Measurements from ENCODE around the gene MAP3K9.

DNA sequence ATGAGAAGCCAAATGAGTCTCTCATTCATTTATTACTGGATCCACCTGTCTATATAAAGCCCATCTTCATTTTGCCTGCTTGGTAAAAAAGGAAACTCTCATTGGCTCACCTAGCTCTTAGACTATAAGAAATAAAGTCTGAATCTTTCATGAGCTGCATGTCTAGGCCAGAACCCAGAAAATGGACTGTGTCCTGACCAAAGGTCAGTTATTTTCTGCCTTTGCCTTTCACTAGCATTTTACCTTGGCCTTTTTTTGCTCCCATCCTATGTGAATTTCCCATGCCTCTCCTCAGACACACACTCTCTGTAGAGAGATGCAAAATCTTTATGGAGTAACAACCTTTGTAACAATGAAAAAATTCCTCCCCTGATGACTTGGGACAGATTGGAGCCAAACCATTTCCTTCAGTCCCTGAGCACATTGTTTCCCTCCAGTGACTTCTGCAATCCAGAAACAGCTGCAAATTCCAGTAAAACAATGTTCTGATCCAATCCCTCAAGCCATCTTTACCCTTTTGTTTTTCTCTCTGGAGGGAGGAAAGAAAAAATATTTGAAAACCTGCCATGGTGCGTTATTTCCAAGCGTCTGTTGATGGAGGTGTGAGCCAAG lies 33.6 kb upstream of the MAP3K9 start:
- TF ChIP-seq POLR2AphosphoS5 (IDR thresholded peaks at IDR 0.05; ENCODE audit: low read depth) = no peak
- TF ChIP-seq, protein P1, sequence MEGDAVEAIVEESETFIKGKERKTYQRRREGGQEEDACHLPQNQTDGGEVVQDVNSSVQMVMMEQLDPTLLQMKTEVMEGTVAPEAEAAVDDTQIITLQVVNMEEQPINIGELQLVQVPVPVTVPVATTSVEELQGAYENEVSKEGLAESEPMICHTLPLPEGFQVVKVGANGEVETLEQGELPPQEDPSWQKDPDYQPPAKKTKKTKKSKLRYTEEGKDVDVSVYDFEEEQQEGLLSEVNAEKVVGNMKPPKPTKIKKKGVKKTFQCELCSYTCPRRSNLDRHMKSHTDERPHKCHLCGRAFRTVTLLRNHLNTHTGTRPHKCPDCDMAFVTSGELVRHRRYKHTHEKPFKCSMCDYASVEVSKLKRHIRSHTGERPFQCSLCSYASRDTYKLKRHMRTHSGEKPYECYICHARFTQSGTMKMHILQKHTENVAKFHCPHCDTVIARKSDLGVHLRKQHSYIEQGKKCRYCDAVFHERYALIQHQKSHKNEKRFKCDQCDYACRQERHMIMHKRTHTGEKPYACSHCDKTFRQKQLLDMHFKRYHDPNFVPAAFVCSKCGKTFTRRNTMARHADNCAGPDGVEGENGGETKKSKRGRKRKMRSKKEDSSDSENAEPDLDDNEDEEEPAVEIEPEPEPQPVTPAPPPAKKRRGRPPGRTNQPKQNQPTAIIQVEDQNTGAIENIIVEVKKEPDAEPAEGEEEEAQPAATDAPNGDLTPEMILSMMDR (IDR thresholded peaks at IDR 0.05; ENCODE audit: insufficient read depth, low read length) = no peak
- TF ChIP-seq, protein P2, sequence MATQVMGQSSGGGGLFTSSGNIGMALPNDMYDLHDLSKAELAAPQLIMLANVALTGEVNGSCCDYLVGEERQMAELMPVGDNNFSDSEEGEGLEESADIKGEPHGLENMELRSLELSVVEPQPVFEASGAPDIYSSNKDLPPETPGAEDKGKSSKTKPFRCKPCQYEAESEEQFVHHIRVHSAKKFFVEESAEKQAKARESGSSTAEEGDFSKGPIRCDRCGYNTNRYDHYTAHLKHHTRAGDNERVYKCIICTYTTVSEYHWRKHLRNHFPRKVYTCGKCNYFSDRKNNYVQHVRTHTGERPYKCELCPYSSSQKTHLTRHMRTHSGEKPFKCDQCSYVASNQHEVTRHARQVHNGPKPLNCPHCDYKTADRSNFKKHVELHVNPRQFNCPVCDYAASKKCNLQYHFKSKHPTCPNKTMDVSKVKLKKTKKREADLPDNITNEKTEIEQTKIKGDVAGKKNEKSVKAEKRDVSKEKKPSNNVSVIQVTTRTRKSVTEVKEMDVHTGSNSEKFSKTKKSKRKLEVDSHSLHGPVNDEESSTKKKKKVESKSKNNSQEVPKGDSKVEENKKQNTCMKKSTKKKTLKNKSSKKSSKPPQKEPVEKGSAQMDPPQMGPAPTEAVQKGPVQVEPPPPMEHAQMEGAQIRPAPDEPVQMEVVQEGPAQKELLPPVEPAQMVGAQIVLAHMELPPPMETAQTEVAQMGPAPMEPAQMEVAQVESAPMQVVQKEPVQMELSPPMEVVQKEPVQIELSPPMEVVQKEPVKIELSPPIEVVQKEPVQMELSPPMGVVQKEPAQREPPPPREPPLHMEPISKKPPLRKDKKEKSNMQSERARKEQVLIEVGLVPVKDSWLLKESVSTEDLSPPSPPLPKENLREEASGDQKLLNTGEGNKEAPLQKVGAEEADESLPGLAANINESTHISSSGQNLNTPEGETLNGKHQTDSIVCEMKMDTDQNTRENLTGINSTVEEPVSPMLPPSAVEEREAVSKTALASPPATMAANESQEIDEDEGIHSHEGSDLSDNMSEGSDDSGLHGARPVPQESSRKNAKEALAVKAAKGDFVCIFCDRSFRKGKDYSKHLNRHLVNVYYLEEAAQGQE (IDR thresholded peaks at IDR 0.05; ENCODE audit: insufficient replicate concordance, low read depth) = no peak
- TF ChIP-seq SPI1 (IDR thresholded peaks at IDR 0.05; ENCODE audit: borderline replicate concordance, low read depth) = no peak

Measured in HL-60 (cell line).